Astrocyte (in vitro differentiated cells and primary cell): ENCODE data around the gene LRPPRC. TPM values are rescaled to one million over a fixed set of nuclear protein-coding genes. Genes with fewer than 3 reads are reported as not detected.

Source experiments
- DNase-seq: peaks from one replicate; pipeline ENCODE4 v3.0.0-alpha.2; 2010; ENCODE audit warnings: low read depth
- FAIRE-seq: peaks from 2 replicates; lab custom pipeline; 2011; peaks lifted over from hg19 to GRCh38; lab: Jason Lieb, UNC
- H2AFZ ChIP-seq: 2 replicates; pipeline ENCODE4 v1.6.0; 2012; ENCODE audit warnings: low read depth, low read length, inconsistent platforms
- H3K27ac ChIP-seq: 2 replicates; pipeline ENCODE4 v1.5.1; 2011; ENCODE audit warnings: low read depth, low read length, inconsistent platforms
- H3K27me3 ChIP-seq: 2 replicates; pipeline ENCODE4 v1.6.0; 2011; ENCODE audit warnings: low read length, inconsistent platforms; ENCODE audit not compliant: insufficient read depth
- H3K36me3 ChIP-seq: 2 replicates; pipeline ENCODE4 v1.5.1; 2011; ENCODE audit warnings: low read length, inconsistent platforms; ENCODE audit not compliant: insufficient read depth
- H3K4me1 ChIP-seq: 2 replicates; pipeline ENCODE4 v1.5.1; 2011; ENCODE audit warnings: low read length, inconsistent platforms; ENCODE audit not compliant: insufficient read depth
- H3K4me2 ChIP-seq: 2 replicates; pipeline ENCODE4 v1.6.0; 2012; ENCODE audit warnings: low read length, inconsistent platforms
- H3K4me3 ChIP-seq: 2 replicates; pipeline ENCODE4 v1.5.1; 2011; ENCODE audit warnings: low read depth, mild to moderate bottlenecking, low read length, inconsistent platforms; ENCODE audit not compliant: insufficient read depth
- H3K79me2 ChIP-seq: 2 replicates; pipeline ENCODE4 v1.6.0; 2012; ENCODE audit warnings: mild to moderate bottlenecking, low read length, inconsistent platforms; ENCODE audit not compliant: insufficient read depth
- H3K9ac ChIP-seq: 2 replicates; pipeline ENCODE4 v1.6.0; 2012; ENCODE audit warnings: mild to moderate bottlenecking, low read length, inconsistent platforms
- H3K9me3 ChIP-seq: 2 replicates; pipeline ENCODE4 v1.5.1; 2012; ENCODE audit warnings: low read depth, mild to moderate bottlenecking, low read length, inconsistent platforms; ENCODE audit not compliant: insufficient read depth
- H4K20me1 ChIP-seq: 2 replicates; pipeline ENCODE4 v1.6.0; 2012; ENCODE audit warnings: low read length, inconsistent platforms; ENCODE audit not compliant: insufficient read depth
- H3K27ac Mint-ChIP-seq: one replicate; pipeline ENCODE4 v1.8.0; 2021; ENCODE audit warnings: mild to moderate bottlenecking, mixed read lengths; ENCODE audit not compliant: unreplicated experiment
- H3K27me3 Mint-ChIP-seq: one replicate; pipeline ENCODE4 v1.8.0; 2021; ENCODE audit warnings: low read depth, mixed read lengths; ENCODE audit not compliant: unreplicated experiment
- H3K36me3 Mint-ChIP-seq: one replicate; pipeline ENCODE4 v1.8.0; 2021; ENCODE audit warnings: low read depth, mixed read lengths; ENCODE audit not compliant: unreplicated experiment
- H3K4me1 Mint-ChIP-seq: one replicate; pipeline ENCODE4 v1.8.0; 2021; ENCODE audit warnings: low read depth, mixed read lengths; ENCODE audit not compliant: unreplicated experiment
- H3K4me3 Mint-ChIP-seq: one replicate; pipeline ENCODE4 v1.8.0; 2021; ENCODE audit warnings: mild to moderate bottlenecking, moderate library complexity, mixed read lengths; ENCODE audit not compliant: unreplicated experiment
- H3K9me3 Mint-ChIP-seq: one replicate; pipeline ENCODE4 v1.8.0; 2021; ENCODE audit warnings: mild to moderate bottlenecking, mixed read lengths; ENCODE audit not compliant: unreplicated experiment
- EZH2 ChIP-seq: IDR thresholded peaks from 2 replicates; pipeline ENCODE4 v1.6.1; 2012; ENCODE audit warnings: mild to moderate bottlenecking, low read length, inconsistent platforms; ENCODE audit not compliant: insufficient read depth
- total RNA-seq: library from RNA; stranded (reverse); gene quantifications from 2 replicates; pipeline ENCODE4 v1.2.1, GENCODE V29; 2021
- TF ChIP-seq, protein P1 (sequence below): IDR thresholded peaks from 2 replicates; pipeline ENCODE4 v1.5.1; 2011; ENCODE audit warnings: low read depth, mild to moderate bottlenecking, inconsistent platforms, low read length, moderate library complexity; ENCODE audit not compliant: insufficient read depth

LRPPRC gene
- total RNA-seq, 1 donor from 2014 or later = 94.9 TPM

DNA sequence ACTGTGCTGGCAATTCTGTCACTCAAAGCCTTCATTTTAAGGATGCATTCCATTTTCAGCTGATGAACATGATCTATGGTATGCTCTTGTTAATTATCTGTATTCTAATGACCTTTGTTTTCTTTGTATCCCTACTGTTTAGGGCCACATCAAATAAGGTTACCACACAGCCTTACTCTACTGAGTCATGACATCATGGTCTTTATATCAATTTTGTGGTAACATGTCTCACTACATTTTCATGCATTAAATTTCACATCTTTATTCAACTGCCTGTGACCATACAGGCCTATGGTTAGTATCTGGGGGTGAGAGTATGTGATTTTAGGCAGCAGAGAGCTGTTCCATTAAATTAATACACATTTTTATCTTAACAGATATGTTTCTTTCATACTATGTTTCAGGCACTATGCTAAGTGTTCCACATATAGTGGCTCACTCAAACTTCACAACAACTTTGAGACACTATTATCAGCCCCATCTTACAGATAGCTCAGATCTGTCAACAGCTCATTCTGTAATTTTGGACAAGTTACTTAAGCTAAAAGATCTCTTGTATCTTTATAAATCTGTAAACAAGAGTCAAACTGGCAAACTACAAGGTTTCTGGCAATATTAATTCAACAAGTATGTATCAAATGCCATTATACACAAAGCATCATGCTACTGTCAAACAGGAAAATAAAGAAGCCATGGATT is 18.0 kb downstream of the LRPPRC start:
- Histone ChIP-seq H2AFZ (no peak overlapping the region), H4K20me1 (peaks cover 3% of the 10 kb centered on the region), H3K27me3 (no peaks in the 10 kb centered on the region), H3K9ac (no peak overlapping the region), H3K79me2 (peaks cover 9% of the 10 kb centered on the region), H3K36me3 (peaks cover 45% of the 10 kb centered on the region), H3K4me2 (no peak overlapping the region), H3K27ac (no peak overlapping the region), H3K9me3 (no peaks in the 10 kb centered on the region), H3K4me3 (no peak overlapping the region), H3K4me1 (no peaks in the 10 kb centered on the region)
- FAIRE-seq (no peak), DNase-seq (no peak)
- no peak overlapping the region for H3K4me3 Mint-ChIP-seq
- TF ChIP-seq, protein P1, sequence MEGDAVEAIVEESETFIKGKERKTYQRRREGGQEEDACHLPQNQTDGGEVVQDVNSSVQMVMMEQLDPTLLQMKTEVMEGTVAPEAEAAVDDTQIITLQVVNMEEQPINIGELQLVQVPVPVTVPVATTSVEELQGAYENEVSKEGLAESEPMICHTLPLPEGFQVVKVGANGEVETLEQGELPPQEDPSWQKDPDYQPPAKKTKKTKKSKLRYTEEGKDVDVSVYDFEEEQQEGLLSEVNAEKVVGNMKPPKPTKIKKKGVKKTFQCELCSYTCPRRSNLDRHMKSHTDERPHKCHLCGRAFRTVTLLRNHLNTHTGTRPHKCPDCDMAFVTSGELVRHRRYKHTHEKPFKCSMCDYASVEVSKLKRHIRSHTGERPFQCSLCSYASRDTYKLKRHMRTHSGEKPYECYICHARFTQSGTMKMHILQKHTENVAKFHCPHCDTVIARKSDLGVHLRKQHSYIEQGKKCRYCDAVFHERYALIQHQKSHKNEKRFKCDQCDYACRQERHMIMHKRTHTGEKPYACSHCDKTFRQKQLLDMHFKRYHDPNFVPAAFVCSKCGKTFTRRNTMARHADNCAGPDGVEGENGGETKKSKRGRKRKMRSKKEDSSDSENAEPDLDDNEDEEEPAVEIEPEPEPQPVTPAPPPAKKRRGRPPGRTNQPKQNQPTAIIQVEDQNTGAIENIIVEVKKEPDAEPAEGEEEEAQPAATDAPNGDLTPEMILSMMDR = no peak
- TF ChIP-seq EZH2 = no peak
- no peaks in the 10 kb centered on the region for H3K4me1 Mint-ChIP-seq
- H3K27ac Mint-ChIP-seq = no peak overlapping the region
- no peaks in the 10 kb centered on the region for H3K27me3 Mint-ChIP-seq
- H3K36me3 Mint-ChIP-seq = no peaks in the 10 kb centered on the region
- no peaks in the 10 kb centered on the region for H3K9me3 Mint-ChIP-seq

DNA sequence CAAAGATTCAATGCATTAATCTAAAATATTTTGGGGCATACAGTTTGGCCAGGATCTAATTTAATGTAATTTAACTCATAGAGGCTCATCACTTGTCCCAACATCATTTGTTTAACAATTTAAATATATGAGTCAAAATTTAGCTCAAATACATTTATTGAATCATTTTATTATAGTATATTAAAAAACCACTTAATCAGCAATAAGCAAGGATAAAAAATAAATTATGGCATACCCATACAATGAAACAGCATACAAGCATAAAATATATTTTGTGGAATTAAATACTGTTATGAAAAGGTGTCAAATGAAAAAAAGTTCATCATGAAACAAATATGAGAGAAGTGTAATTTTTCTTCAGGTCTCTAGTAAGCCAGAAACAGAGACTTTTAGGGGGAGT is 34.9 kb downstream of the LRPPRC start:
- Mint-ChIP-seq H3K36me3 (peaks cover 16% of the 10 kb centered on the region), H3K4me3 (no peak overlapping the region), H3K27me3 (no peaks in the 10 kb centered on the region), H3K27ac (no peak overlapping the region), H3K4me1 (peaks cover 9% of the 10 kb centered on the region), H3K9me3 (no peaks in the 10 kb centered on the region)
- FAIRE-seq = no peak
- Histone ChIP-seq H3K4me1 (no peaks in the 10 kb centered on the region), H4K20me1 (peaks cover 1% of the 10 kb centered on the region), H2AFZ (no peak overlapping the region), H3K79me2 (no peaks in the 10 kb centered on the region), H3K9ac (no peak overlapping the region), H3K4me2 (no peak overlapping the region), H3K4me3 (no peak overlapping the region), H3K36me3 (peaks cover 46% of the 10 kb centered on the region), H3K27ac (no peak overlapping the region), H3K27me3 (no peaks in the 10 kb centered on the region), H3K9me3 (no peaks in the 10 kb centered on the region)
- no peak for TF ChIP-seq EZH2
- TF ChIP-seq, protein P1 = no peak
- no peak for DNase-seq
